HG03175 (cell line): ENCODE results near the gene MAGIX.

ENCODE experiments used
- ATAC-seq: cut with Tn5 transposase; IDR thresholded peaks from one replicate; pipeline ENCODE4 v1.9.1; 2021; ENCODE audit warnings: mild to moderate bottlenecking, moderate library complexity; ENCODE audit not compliant: unreplicated experiment

The MAGIX gene

GRCh38 chrX:49179358-49179757 lies 16.8 kb downstream of the MAGIX start:
- ATAC-seq: no peak

DNA sequence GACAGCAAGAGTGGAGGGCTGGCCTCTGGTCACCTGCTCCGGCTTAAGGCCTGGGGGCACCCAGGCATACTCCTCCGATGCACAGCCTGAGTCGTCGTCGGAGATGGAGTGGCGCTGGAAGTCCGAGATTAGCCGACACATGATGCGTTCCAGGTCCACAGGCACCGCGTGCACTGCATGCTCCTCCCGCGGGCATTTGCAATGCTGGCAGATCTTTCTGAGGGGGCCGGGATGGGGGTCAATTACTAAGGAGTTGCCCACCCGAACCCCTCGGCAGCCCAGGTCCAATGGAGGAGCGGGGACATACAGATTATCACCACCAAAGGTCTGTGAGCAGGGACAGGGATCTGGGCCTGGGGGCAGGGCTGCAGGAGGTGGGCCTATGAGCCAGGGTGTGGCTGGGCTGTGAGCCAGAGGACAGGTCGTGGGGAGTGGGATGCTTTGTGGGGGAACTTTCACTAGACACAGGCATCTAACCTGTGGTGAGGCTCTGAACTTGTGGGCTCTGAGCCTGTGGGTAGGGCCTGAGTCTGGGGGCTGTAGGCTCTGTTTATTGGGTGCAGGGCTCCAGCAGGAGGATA lies 21.2 kb downstream of the MAGIX start:
- no peak for ATAC-seq

DNA sequence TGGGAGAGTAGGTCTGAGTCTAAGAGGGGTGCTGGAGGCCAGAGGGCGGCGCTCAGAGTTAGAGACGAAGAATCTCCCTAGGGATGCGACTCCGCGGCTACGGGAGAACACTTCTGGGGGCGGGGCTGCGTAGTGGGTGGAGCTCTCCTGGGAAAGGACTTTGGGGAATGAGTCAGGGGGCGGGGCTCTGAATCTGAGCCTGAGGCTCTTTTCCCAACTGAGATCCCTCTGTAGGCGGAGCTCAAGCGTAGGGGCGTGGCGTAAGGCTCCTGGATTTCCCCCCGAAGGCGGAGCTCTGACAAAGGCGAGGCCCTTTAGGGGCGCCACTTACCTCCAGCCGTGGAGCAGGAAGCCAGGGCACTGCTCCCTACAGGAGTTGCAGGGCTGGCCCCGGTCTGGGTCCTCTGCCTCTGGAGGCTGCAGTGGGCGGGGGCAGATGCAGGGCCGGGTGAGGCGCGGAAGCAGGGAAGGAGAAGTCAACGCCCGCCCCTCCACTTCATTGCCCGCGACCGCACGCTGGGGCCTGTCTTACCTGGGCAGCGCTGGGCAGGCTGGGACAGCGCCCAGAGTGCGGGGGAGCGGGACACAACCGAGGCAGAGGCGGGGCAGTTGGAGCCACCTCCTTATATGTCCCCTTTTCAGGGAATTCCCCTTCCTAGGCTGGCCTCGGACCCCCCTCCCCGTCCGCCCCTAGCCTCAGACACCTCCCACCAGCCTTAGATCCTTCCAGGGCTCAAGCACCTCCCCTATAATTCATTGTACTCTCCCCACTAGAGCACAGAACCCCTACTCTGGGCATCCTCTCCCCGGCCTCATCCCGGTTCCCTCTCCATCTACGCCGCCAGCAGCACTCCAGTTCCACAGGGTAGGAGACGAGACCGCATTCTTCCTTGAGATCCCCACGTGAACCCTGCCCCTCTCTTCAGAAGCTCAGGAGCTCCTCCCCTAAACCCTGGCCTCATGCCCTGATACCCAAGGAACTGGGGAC lies 22.0 kb downstream of the MAGIX start:
- no peak for ATAC-seq

DNA sequence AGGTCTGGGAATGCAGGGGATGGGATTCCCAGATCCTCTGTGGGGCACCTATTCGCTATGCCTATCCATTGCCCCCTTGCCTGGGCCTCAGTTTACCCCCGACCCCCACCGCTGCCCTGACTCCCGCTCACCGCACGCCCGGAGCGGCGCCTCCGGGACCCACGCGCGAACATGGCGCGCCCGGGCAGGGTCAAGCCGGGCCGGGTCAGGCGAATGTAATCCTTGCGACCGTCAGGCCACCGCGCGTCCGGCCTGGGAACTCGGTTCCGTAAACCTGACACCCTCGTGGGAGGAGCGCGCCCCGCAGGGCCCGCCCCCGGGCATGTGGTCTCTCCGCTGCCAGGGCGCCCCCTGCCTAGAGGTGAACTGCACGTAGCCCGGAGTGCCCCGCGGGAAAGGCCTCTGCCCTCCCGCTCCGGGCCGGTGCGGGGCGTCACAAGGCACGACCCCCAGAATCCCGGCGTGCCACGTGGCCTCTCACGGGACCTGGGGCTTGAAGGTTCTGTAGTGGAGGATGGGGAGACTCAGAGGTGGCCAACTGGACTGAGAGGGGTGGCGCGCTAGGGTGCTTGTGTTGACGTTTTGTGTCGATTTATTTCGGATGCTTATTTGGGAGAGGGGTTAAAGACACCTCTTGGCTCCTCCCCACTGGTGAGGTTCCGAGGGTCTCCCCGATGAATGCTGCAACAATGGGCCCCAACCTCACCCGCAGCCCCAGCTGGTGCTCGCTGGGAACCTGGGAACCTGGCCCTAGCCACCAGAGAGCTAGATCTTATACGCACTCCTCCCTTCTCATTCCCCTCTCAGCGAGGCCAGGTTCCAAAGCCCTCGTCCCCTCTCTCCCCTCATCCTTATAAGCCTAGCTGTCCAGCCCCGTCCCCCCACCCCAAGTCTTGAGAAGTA lies 23.8 kb downstream of the MAGIX start, which contains the start of gene PRICKLE3:
TSS of gene PRICKLE3 (minus strand) at position 249 of the 903 bp plus-strand sequence. CDS start at position 173, 76 bp downstream.
- peak; percentile 34 for ATAC-seq

- no peak for ATAC-seq
These were observed 24.5 kb downstream of the MAGIX start for GRCh38 chrX:49187028-49187394.

DNA sequence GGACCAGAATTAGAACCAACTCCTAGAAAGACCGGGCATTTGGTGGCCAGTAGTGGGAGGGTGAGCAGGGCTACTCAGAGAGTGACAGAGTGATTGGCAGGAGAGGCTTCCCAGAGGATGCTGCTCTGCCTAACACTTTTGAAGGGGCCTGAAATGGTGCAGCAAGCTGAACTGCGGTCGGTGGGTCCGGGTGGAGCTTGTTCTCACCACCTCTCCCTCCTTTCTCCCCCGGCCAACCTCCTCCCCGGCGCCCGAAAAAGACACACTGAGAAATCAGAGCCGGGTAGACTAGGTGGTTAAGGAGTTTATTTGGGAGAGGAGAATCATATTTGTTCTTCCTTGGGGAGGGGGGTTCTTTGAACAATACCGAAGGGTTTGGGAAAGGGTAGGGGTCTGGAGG lies 25.0 kb downstream of the MAGIX start:
- no peak for ATAC-seq

DNA sequence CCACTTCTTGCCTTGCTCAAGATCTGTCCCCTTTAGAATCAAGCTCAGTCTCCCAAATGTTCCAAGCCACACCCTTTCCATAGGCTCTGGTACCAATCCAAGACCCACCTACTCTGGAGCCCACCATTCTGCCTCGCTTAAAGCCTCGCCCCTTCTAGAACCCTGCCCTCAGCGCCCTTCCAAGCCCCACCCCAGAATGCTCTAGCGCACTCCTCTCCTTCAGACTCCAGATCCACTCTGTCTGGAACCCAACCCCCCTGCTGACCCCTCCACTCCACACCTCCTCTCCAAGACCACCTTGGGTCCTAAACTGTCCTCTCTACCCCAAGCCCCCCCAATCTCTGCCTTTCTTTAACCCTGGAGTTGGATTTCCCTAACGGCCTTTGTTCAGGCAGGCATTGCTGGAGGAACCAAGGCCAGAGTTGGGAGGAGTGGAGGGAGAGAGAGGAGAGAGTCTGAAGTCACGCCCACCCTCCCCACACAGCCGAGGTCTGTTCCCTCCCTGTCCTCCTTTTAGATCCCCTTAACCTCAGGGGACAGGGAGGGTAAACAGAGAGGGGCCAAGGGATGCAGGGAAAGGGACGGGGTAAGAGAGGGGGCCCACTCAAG lies 26.0 kb downstream of the MAGIX start:
- no peak for ATAC-seq

GRCh38 chrX:49189606-49190005 lies 27.0 kb downstream of the MAGIX start:
- no peak for ATAC-seq

DNA sequence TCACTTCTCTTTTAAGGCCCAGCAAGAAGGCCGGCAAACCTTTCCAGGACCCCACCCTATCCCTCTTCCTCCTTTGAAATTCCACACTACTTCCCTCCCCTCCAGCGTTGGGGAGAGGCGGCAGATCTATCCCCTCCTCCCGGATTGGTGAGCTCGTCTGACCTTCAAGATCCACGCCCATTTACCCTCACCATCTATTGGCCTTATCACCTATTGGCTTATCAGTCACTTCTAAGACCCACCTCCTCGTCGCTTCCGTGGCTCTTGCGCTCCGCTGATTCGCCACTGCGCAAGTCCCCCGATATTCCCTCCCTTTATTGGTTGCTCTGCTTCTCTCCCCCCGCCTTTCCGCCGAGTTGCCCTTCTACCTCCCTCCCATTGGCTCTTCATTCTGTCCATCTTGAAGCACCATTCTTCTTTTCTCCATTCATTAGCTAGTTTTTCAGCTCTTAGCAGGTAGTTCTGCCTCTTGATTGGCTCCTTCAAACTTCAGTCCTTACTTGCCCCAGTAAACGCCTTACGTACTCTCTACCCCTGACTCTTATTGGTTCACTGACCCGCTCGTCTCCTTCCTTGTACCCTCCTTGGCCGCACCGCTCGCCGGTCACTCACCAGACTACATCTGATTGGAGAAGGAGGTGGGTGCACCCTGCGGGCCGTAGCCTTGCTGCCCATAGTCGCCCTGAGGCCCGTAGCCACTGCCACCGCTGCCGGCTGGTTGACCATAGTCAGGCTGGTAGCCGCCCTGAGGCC lies 28.4 kb downstream of the MAGIX start:
- ATAC-seq: peak; percentile 93

DNA sequence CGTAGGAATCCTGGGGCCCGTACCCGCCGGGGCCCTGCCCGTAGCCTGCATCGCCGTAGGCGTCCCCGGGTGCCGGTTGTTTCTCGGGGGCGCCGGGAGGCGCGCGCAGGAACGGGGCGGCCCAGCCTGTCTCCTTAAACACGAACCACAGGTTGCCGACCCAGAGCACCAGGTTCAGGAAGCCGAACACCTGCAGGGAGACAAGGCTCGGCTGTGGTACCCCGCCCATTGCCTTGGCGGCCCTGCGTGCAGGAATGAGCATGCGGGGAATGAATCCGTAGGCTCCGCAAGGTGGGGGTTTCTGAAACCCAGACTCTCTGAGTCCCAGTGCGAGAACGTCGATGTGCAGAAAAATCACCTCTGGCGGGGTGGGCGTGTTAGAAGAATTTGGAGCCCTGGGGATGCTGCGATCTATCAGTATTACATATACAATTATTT lies 29.0 kb downstream of the MAGIX start:
- ATAC-seq: peak; percentile 9

- no peak for ATAC-seq
These were observed 30.3 kb downstream of the MAGIX start for GRCh38 chrX:49192722-49193328.

DNA sequence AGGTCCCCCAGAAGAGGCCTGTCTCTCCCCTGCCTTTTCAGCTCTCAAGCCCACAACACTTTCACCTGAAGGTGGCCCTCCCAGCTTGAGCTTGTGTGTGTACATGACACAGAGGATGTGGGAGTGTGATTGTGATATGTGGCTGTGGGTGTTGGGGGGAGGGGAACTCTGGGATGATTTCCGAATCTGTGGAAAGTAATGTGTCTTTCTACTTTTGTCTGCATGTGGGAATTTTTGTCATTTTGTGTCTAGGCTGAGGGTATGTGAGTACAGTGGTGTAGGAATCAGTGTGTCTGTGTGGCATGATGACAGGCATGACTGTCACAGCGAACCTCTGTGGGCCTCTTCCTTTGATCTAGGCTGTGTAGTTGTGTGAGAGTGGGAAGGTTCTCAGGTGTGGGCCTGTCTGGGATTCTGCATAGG lies 31.0 kb downstream of the MAGIX start:
- ATAC-seq: no peak

DNA sequence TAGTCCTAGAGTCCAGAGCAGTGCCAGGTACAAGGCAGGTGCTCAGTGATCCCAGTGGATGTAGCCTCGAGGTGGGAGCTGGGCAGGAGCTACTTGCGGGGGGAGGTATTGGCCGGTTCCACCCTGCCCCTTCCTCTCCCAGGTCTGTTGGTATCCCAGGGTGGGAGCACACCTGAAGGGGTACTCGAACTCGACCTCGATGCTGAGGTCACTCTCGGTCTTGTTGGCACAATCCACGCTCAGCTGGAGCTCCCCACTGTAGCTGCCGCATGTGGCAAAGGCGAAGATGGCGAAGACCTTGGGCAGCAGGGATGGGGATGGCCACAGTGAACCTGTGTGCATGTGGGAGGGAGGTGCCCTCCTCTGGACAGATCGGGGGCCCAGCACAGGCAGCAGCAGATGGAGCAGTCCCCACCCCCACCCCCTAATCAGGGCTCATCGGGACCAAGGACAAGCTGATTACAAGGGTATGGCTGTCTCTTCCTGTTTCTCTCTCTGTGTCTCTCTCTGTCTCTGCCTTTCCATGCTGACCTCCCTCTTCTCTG lies 35.1 kb downstream of the MAGIX start:
- ATAC-seq: no peak

GRCh38 chrX:49198540-49199314 lies 36.2 kb downstream of the MAGIX start:
- no peak for ATAC-seq

- no peak for ATAC-seq
These were observed 36.7 kb downstream of the MAGIX start for GRCh38 chrX:49199315-49199595.

DNA sequence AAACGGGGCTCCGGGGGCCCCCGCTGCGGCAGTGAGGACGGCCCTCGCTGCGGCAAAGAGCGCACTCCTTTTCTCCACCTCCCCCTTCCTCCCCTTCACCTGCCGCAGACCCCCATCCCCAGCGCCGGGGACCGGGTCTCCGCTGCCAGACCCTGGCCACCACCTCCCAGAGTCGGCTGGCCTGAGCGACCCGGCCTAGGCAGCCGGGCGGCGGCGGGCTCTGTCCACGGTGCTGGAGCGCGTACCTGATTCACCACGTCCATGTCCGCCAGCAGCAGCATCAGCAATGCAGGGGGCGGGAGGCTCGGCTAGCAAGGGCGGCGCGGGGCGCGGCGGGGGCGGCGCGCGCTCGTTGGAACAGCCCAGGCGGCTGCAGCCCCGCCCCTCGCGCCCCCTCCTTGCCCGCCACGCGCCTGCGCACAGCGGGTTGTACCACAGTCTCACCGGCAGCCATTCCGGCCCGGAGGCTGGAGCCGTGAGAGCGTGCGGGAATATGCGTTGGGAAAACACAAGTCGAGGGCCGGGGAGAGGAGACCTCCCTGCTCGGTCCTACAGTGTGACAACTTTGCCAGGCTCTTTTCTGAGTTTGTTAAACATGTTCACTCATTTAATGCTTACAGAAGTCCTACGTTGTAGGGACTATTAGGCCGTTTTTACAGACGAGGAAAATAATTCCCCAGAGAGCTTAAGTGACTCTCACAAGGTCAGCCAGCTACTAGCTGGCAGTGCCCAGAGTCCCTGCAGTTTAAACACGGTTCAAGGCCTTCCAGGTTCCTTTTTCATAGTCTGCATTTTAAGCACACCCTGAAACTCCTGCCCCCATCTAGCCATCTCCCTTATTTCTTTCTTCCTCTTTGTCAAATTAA lies 37.6 kb downstream of the MAGIX start, which contains the start of gene SYP:
TSS of gene SYP (minus strand) at position 288 of the 866 bp plus-strand sequence. CDS start at position 281, 7 bp downstream.
- peak; percentile 96 for ATAC-seq

- no peak for ATAC-seq
These were observed 39.5 kb downstream of the MAGIX start for GRCh38 chrX:49202022-49202421.

DNA sequence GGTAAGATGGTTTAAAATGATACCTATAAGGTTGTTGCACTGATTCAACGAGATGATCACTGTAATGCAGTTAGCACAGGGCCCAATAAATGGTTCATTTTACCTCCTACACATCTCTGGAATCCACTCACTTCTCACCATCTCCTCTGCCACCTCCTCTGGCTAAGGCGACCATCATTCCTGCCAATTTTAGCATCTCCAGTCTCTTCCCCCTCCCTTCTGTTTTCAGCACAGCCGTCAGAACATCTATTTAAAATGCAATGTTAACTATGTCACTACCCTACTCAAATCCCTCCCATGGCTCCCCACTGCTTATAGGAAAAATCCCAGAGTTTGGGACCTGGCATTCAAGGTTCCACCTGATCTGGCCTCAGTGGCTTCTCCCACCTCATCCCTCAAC lies 41.0 kb downstream of the MAGIX start:
- no peak for ATAC-seq
